A549 (cell line): ENCODE measurements around the gene APOBEC3B. TPM values are rescaled to one million over a fixed set of nuclear protein-coding genes. Genes with fewer than 3 reads are reported as not detected.
"Not testable (repeated sequence)": the region's sequence is repeated elsewhere in the genome, so short reads cannot be mapped to it uniquely, and the experiment has no call there.

Source experiments
- ATAC-seq, 2 experiments: fragments of 200-7000 bp in 1 of 2; fragments of >200 bp in 1 of 2; cut with Nextera tagmentation in 1 of 2; cut with Tn5 transposase in 1 of 2; 3 replicates each; pipeline versions ENCODE4 v1.8.0 to v1.9.1; 2018 to 2020; ENCODE audit warnings: mild to moderate bottlenecking in 1 of 2, moderate library complexity in 1 of 2
- CTCF ChIA-PET: fragments of 300-600 bp; sonication (Branson Sonifier 250); formaldehyde crosslinking; extraction: SDS; loops from one replicate; lab custom pipeline; 2021; ENCODE audit warnings: antibody characterized with exemption, inconsistent platforms; lab: Yijun Ruan, JAX
- POLR2A ChIA-PET: fragments of 350-600 bp; formaldehyde crosslinking; extraction: SDS; loops from one replicate; lab custom pipeline; 2021; ENCODE audit warnings: antibody characterized with exemption, inconsistent platforms; lab: Yijun Ruan, JAX
- DNase-seq, 2 experiments: peaks; one replicate each; pipeline versions ENCODE4 v3.0.0 to v3.0.0-alpha.2; 2011 to 2016; ENCODE audit warnings: low read depth in 1 of 2, low spot score in 1 of 2
- FAIRE-seq: peaks from 2 replicates; lab custom pipeline; 2011; peaks lifted over from hg19 to GRCh38; lab: Jason Lieb, UNC
- H3K27ac ChIP-seq, 2 experiments: fragments of >200 bp; sonication (Bioruptor Twin); formaldehyde crosslinking; 3 replicates each; pipeline ENCODE4 v1.5.1; 2016 to 2017
- H3K4me1 ChIP-seq: fragments of >200 bp; sonication (Bioruptor Twin); formaldehyde crosslinking; 3 replicates; pipeline ENCODE4 v1.6.1; 2016
- H3K4me2 ChIP-seq: fragments of >200 bp; sonication (Bioruptor Twin); formaldehyde crosslinking; 3 replicates; pipeline ENCODE4 v1.6.1; 2016
- H3K4me3 ChIP-seq: fragments of >200 bp; sonication (Bioruptor Twin); formaldehyde crosslinking; 3 replicates; pipeline ENCODE4 v1.5.1; 2016
- H3K9me3 ChIP-seq: fragments of >200 bp; sonication (Bioruptor Twin); formaldehyde crosslinking; 3 replicates; pipeline ENCODE4 v1.6.1; 2016
- CBX2 ChIP-seq: fragments of 200-600 bp; sonication (generic); IDR thresholded peaks from 2 replicates; pipeline ENCODE4 v1.6.1; 2016; ENCODE audit warnings: low read depth, mild to moderate bottlenecking, borderline replicate concordance
- CHD2 ChIP-seq: fragments of 150-350 bp; IDR thresholded peaks from 2 replicates; pipeline ENCODE4 v1.6.1; 2014; ENCODE audit warnings: low read length; ENCODE audit not compliant: partially characterized antibody
- FOSB ChIP-seq: fragments of 250-450 bp; sonication (Bioruptor Pico); IDR thresholded peaks from 2 replicates; pipeline ENCODE4 v1.5.0; 2020; ENCODE audit warnings: mild to moderate bottlenecking, moderate library complexity
- JUN ChIP-seq, 2 experiments: fragments of >200 bp; sonication (Bioruptor Twin); formaldehyde crosslinking; IDR thresholded peaks; 2 replicates in 1 of 2; 3 replicates in 1 of 2; pipeline ENCODE4 v1.6.1; 2016 to 2017
- KDM5A ChIP-seq: fragments of 200-600 bp; sonication (generic); IDR thresholded peaks from 2 replicates; pipeline ENCODE4 v1.6.1; 2016; ENCODE audit warnings: antibody characterized with exemption, mild to moderate bottlenecking
- MAFK ChIP-seq: fragments of 450-650 bp; IDR thresholded peaks from 2 replicates; pipeline ENCODE4 v1.6.1; 2014; ENCODE audit not compliant: partially characterized antibody
- MYC ChIP-seq: IDR thresholded peaks from 2 replicates; pipeline ENCODE4 v1.6.1; 2012; ENCODE audit warnings: mild to moderate bottlenecking, inconsistent platforms, low read length, improper control_type of control experiment, borderline replicate concordance
- NFE2L2 ChIP-seq: fragments of 150-350 bp; conservative IDR thresholded peaks from 2 replicates; pipeline ENCODE4 v1.6.1; 2014; ENCODE audit warnings: low read length
- NPAS2 ChIP-seq: fragments of 250-450 bp; sonication (Bioruptor Pico); IDR thresholded peaks from 2 replicates; pipeline ENCODE4 v1.8.0; 2022; ENCODE audit warnings: mild to moderate bottlenecking, moderate library complexity, borderline replicate concordance
- NR3C1 ChIP-seq: fragments of >200 bp; sonication (Bioruptor Twin); formaldehyde crosslinking; IDR thresholded peaks from 3 replicates; pipeline ENCODE4 v1.6.1; 2017
- POLR2A ChIP-seq: IDR thresholded peaks from 2 replicates; pipeline ENCODE4 v1.6.1; 2012; ENCODE audit warnings: mild to moderate bottlenecking, low read length
- POLR2AphosphoS2 ChIP-seq: conservative IDR thresholded peaks from 2 replicates; pipeline ENCODE4 v1.6.1; 2012; ENCODE audit warnings: low read length, improper control_type of control experiment, inconsistent platforms
- RAD21 ChIP-seq, 2 experiments: fragments of >200 bp in 1 of 2; sonication (Bioruptor Twin) in 1 of 2; formaldehyde crosslinking in 1 of 2; IDR thresholded peaks in 1 of 2; conservative IDR thresholded peaks in 1 of 2; 2 replicates in 1 of 2; 3 replicates in 1 of 2; pipeline ENCODE4 v1.6.1; 2012 to 2018; ENCODE audit warnings: inconsistent platforms in 1 of 2
- RFX5 ChIP-seq: fragments of 450-650 bp; IDR thresholded peaks from 2 replicates; pipeline ENCODE4 v1.7.1; 2014; ENCODE audit warnings: antibody characterized with exemption, mild to moderate bottlenecking, moderate library complexity
- ZC3H11A ChIP-seq: fragments of 450-650 bp; IDR thresholded peaks from 2 replicates; pipeline ENCODE4 v1.6.1; 2014; ENCODE audit warnings: antibody characterized with exemption, mild to moderate bottlenecking
- ZNF302 ChIP-seq: fragments of 250-450 bp; sonication (Bioruptor Pico); IDR thresholded peaks from 2 replicates; pipeline ENCODE4 v1.9.0; 2021; ENCODE audit warnings: inconsistent platforms, mild to moderate bottlenecking, moderate library complexity
- WGBS: methylation state at CpG from one replicate; pipeline ENCODE4 v1.1.6; 2017; ENCODE audit errors: missing lambda C conversion rate; 5-methylcytosine and 5-hydroxymethylcytosine counted together
- polyA plus RNA-seq, 4 experiments: library from polyadenylated mRNA; depleted of rRNA in 3 of 4; stranded (reverse); fragments of >200 nt; fragmentation: RNase III in 1 of 4; extraction: RNeasy Plus Mini Kit Qiagen cat#74134 plus additional on column Dnase treatment in 1 of 4; gene quantifications; 2 replicates in 3 of 4; 3 replicates in 1 of 4; pipeline ENCODE4 v1.2.3, GENCODE V29; 2011 to 2017
- TF ChIP-seq, protein P1 (sequence below): IDR thresholded peaks from 2 replicates; pipeline ENCODE4 v1.6.1; 2012
- TF ChIP-seq, protein P2 (sequence below): fragments of >200 bp; sonication (Bioruptor Twin); formaldehyde crosslinking; IDR thresholded peaks from 2 replicates; pipeline ENCODE4 v1.6.1; 2016
- TF ChIP-seq, protein P3 (sequence below): IDR thresholded peaks from 2 replicates; pipeline ENCODE4 v1.6.1; 2012

The APOBEC3B gene
- polyA plus RNA-seq, 2 of the 4 experiments (the other 2 are of a cell fraction) = 16.7 to 19.6 TPM

DNA sequence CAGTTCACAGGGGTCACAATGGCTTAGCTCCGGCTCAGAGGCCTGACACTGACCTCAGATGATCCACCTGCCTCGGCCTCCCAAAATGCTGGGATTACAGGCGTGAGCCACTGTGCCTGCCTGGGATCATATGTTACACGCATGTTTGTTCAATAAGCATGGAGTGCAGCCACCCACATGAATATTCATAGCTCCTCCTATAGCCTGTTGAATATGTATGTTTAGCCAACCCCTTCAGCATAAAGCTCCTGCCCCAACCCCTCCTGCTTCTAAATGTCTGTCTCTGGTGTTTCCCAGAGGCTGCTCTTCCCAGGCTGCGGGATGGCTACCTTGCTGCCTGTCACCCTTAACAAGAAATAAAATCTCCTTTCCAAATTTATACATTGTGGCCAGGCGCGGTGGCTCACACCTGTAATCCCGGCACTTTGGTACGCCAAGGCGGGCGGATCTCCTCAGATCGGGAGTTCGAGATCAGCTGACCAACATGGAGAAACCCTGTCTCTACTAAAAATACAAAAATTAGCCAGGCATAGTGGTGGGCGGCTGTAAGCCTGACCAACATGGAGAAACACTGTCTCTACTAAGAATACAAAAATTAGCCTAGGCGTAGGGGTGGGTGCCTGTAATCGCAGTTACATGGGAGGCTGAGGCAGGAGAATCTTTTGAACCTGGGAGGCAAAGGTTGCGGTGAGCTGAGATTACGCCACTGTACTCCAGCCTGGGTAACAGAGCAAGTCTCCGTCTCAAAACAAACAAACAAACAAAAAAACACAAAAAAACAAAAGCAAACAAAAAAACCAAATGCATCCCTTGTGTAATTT is 57.4 kb downstream of the APOBEC3B start:
- DNase-seq (no peak), FAIRE-seq (no peak), ATAC-seq (no peak)
- no peaks in the 10 kb centered on the region for H3K9me3 ChIP-seq
- peak overlapping the region; percentile 61 for H3K4me2 ChIP-seq
- peak overlapping the region in 1 of 2 experiments; percentile 79; a peak in 1 of 6 replicates for H3K27ac ChIP-seq
- TF ChIP-seq MAFK (no peak), ZNF302 (no peak), CHD2 (no peak), MYC (no peak), RAD21 (conservative IDR thresholded peaks at IDR 0.05 in 1 of 2, IDR thresholded peaks at IDR 0.05 in 1 of 2) (no peak), KDM5A (no peak), FOSB (CRISPR knock-in tag) (no peak), RFX5 (no peak), NR3C1 (no peak), ZC3H11A (no peak), NFE2L2 (no peak), POLR2A (no peak), JUN (IDR thresholded peaks at IDR 0.05) (no peak), CBX2 (no peak)
- TF ChIP-seq, protein P1, sequence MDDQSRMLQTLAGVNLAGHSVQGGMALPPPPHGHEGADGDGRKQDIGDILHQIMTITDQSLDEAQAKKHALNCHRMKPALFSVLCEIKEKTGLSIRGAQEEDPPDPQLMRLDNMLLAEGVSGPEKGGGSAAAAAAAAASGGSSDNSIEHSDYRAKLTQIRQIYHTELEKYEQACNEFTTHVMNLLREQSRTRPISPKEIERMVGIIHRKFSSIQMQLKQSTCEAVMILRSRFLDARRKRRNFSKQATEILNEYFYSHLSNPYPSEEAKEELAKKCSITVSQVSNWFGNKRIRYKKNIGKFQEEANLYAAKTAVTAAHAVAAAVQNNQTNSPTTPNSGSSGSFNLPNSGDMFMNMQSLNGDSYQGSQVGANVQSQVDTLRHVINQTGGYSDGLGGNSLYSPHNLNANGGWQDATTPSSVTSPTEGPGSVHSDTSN = no peak
- TF ChIP-seq, protein P2, sequence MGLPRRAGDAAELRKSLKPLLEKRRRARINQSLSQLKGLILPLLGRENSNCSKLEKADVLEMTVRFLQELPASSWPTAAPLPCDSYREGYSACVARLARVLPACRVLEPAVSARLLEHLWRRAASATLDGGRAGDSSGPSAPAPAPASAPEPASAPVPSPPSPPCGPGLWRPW = no peak
- POLR2A ChIA-PET = no interaction called here
- H3K4me1 ChIP-seq = 0 out of 3 replicates have a peak, but pooled peaks cover 6% of the 10 kb centered on the region
- CTCF ChIA-PET = interaction anchor here (1.1 kb wide), 1 partner anchor 30 kb away, joined by 3 read pairs; no protein-coding TSS in a partner anchor
- WGBS = 87% methylated on average over 19 of the region's 19 CpGs
- no peak overlapping the region for H3K4me3 ChIP-seq

DNA sequence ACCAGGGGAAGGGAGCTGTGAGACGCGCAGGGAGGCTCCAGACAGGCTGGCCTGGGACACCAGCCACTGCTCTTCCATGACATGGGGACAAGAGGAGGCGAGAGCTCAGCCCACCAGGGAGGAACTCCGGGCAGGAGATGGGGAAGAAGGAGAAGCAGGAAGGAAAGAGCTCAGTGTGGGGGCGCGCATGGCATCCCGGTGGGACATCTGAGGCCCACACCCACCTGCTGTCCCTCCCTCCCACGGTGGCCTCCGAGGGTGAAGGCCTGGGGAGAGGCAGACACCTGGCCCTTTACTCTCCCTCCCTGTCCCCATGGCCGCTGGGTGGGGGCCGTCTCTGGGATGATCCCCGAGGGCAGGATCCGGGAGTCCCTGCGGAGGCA is 58.0 kb downstream of the APOBEC3B start:
- peak overlapping the region; percentile 50 to 79; a peak in 3 of 6 replicates for H3K27ac ChIP-seq
- 54% methylated on average over 9 of the region's 14 CpGs for WGBS

DNA sequence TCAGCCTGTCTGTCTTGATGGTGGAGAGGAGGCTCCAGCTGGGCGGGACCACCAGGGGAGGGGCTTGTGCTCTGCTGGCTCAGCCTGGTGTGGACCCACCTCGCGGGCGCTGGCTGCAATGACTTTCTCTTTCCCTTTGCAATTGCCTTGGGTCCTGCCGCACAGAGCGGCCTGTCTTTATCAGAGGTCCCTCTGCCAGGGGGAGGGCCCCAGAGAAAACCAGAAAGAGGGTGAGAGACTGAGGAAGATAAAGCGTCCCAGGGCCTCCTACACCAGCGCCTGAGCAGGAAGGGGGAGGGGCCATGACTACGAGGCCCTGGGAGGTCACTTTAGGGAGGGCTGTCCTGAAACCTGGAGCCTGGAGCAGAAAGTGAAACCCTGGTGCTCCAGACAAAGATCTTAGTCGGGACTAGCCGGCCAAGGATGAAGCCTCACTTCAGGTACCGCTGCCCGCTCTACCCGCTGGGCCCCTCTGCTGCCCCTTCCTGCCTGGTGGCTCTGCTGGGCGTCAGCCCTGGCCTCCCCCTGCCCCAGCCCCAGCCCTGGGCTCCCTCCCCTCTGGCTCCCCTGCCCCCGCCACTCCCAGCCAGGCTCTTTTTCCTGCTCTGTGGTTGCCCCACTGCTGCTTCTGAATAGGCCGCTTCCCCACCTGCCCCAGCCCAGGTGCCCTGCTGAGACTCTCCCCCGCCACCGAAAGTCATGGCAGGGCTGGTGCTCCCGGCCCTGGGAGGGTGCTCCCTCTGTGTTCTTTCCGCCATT is 58.6 kb downstream of the APOBEC3B start, which contains the start of gene APOBEC3F:
Gene APOBEC3F, plus strand, starts transcription at position 327 of the 759 bp plus-strand sequence. Its CDS starts 97 bp downstream, at position 424.
- Histone ChIP-seq H3K27ac (peak within 1 kb of the TSS; percentile 94 to 95), H3K4me3 (peak within 1 kb of the TSS; percentile 67), H3K4me2 (peak within 1 kb of the TSS; percentile 93)
- TF ChIP-seq POLR2A = 0 out of 2 replicates have a peak, but pooled peaks have one; percentile 14
- FAIRE-seq, POLR2A ChIA-PET, CTCF ChIA-PET, H3K4me1 ChIP-seq, H3K9me3 ChIP-seq: not testable (repeated sequence)
- DNase-seq (peak in 1 of 2 experiments; percentile 40), ATAC-seq (peak; percentile 92 to 93)
- WGBS = 9% methylated on average over 9 of the region's 21 CpGs

More for the DNA sequence above, 58.0 kb downstream of the APOBEC3B start:
- H3K4me3 ChIP-seq = peak overlapping the region; percentile 25; the same call in 1 of the 3 replicates
- H3K4me1 ChIP-seq, CTCF ChIA-PET, H3K9me3 ChIP-seq, DNase-seq, POLR2A ChIA-PET, FAIRE-seq: not testable (repeated sequence)
- peak in 1 of 2 experiments; percentile 21; a peak in 2 of 6 replicates for ATAC-seq
- peak overlapping the region; percentile 61 for H3K4me2 ChIP-seq

DNA sequence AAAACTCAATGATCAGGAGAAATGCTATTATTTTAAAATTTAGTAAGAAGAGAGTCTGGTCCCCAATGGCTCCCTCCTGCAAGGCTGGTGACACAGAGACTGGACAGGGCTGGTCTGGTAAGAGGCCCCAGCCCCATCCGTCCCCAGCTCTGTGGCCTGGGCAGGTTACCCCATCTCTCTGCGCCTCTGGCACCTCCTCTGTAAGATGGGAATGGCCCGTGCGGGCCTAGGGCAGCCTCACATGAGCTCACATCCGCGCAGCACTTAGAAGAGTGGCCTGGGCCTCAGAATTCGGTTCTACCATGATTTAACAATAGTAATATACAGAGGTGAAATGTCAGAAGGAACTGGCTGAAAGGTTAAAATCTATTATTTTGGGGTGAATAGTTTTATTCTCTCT is 59.8 kb downstream of the APOBEC3B start:
- no peak overlapping the region for H3K27ac ChIP-seq
- 97% methylated on average over 7 of the region's 7 CpGs for WGBS

More for the DNA sequence above, 59.8 kb downstream of the APOBEC3B start:
- ATAC-seq = no peak
- no peaks in the 10 kb centered on the region for H3K9me3 ChIP-seq
- H3K4me3 ChIP-seq = no peak overlapping the region
- no peak for DNase-seq
- FAIRE-seq = no peak
- 0 out of 3 replicates have a peak, but pooled peaks cover 6% of the 10 kb centered on the region for H3K4me1 ChIP-seq
- peak overlapping the region; percentile 93; the same call in 2 of the 3 replicates for H3K4me2 ChIP-seq
- TF ChIP-seq, protein P3, sequence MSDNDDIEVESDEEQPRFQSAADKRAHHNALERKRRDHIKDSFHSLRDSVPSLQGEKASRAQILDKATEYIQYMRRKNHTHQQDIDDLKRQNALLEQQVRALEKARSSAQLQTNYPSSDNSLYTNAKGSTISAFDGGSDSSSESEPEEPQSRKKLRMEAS = no peak
- TF ChIP-seq NPAS2 (CRISPR knock-in tag) = no peak
- no peak for TF ChIP-seq POLR2AphosphoS2
- ChIA-PET CTCF (no interaction called here), POLR2A (no interaction called here)
